Right cardiac atrium (tissue), 5 donors: ENCODE measurements around the gene NOTCH3. TPM values are rescaled to one million over a fixed set of nuclear protein-coding genes. Genes with fewer than 3 reads are reported as not detected.

Source experiments
- ATAC-seq, 2 donors: fragments of 200-7000 bp; cut with Tn5 transposase; one replicate each; pipeline versions ENCODE4 v1.8.0 to v1.9.1; 2020; ENCODE audit warnings: moderate library complexity in 2 of 2, mild to moderate bottlenecking in 1 of 2
- DNase-seq, 3 donors: peaks; one replicate each; pipeline ENCODE4 v3.0.0-alpha.2; 2020
- H3K27ac ChIP-seq: one replicate; pipeline ENCODE4 v1.5.1; 2013; ENCODE audit warnings: mild to moderate bottlenecking, low read length, control low read depth, moderate library complexity
- H3K27me3 ChIP-seq: one replicate; pipeline ENCODE4 v1.6.1; 2013; ENCODE audit not compliant: control insufficient read depth, insufficient read depth
- H3K4me1 ChIP-seq: one replicate; pipeline ENCODE4 v1.6.1; 2013; ENCODE audit warnings: low read length; ENCODE audit not compliant: control insufficient read depth, insufficient read depth
- H3K4me3 ChIP-seq: one replicate; pipeline ENCODE4 v1.5.1; 2013; ENCODE audit warnings: low read length, control low read depth
- H3K9me3 ChIP-seq: one replicate; pipeline ENCODE4 v1.6.1; 2013; ENCODE audit warnings: low read length; ENCODE audit not compliant: control insufficient read depth
- WGBS: extraction: QIAGEN DNeasy Blood & Tissue Kit; methylation state at CpG from one replicate; pipeline ENCODE4 v1.1.7; 2013; 5-methylcytosine and 5-hydroxymethylcytosine counted together
- intact Hi-C, 4 donors: fragments of 100-400 bp; cut with DNase I; formaldehyde crosslinking; loops; one replicate each; pipeline versions ENCODE4 v1.11.0 to v1.14.0; 2022 to 2023
- polyA plus RNA-seq: library from polyadenylated mRNA; stranded (reverse); fragments of 200-250 nt; gene quantifications from one replicate; pipeline ENCODE4 v1.2.3, GENCODE V29; 2013
- total RNA-seq, 4 donors: library from RNA; stranded (reverse); fragmentation: NEBNext Ultra II Directional; extraction: Animal tissue kit (Norgen Biotek cat#: 25700); gene quantifications; one replicate each; pipeline ENCODE4 v1.2.1, GENCODE V29; 2021
- donor health status: healthy with polysubstance abuse.
- donor health status: DM: no; HTN: yes; CAD: no.
- donor health status: DM: no; HTN: no; CAD: no.
- donor health status: DM: no; HTN: yes; CAD: no; lungs with severe emphysema.
- donor health status: DM: yes; HTN: yes; CAD: no.

NOTCH3 gene
- total and polyA plus RNA-seq, 5 donors: 10.9 to 22.1 (median 15.1) TPM

DNA sequence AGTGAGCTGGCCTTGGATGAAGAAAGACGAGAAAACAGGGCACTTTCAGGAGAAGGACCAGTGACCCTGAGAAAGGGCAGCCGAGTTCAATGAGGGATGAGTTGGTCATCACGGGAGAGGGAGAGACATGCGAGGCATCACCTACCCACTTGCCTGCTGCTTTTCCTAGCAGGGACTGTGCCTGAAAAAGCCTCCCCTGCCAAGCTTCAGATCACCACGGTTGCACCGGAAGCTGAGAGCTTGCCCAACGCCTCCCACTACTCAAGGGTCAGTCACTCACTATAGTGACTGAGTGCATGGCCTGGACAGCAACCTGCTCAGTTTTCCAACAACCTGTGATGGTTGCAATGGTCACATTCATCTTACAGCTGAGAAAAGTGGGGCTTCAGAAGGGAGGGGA is 44.0 kb upstream of the NOTCH3 start:
- H3K27me3 ChIP-seq: no peaks in the 10 kb centered on the region
- no peak overlapping the region for H3K27ac ChIP-seq
- no peaks in the 10 kb centered on the region for H3K9me3 ChIP-seq
- intact Hi-C loops: no loop called here
- no peak overlapping the region for H3K4me3 ChIP-seq
- ATAC-seq: no peak
- 75% methylated on average over 7 of the region's 7 CpGs for WGBS
- H3K4me1 ChIP-seq: peaks cover 20% of the 10 kb centered on the region
- DNase-seq: no peak

DNA sequence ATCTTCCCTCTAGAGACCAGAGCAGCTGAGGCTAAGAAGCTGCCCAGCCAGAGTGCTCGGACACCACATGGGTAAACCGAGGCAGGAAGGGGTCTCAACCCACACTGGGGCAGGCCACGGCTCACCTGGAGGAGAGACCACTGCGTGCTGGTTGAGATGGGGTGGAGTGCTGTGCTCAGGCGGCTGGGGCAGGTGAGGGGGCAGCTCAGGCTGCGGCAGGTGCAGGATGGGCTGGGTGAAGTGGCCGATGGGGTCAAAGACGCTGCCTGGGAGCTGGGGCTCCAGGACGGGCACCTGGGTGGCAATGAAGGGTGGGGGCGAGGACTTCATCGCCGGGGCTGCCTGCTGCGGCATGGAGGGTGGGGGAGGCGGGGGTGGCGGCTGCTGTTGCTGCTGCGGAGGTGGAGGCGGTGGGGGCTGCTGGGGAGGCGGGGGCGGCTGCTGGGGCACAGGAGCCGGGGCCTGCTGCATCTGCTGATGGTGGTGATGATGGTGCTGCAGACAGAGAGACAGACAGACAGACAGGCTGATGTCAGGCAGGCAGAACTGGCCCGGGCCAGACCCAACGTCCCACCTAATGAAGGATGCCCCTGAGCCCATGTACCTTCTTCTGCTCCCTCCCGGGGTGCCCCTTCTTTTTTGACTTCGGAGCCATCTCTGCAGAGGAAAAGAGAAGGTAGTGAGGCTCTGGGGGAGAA is 43.5 kb upstream of the NOTCH3 start:
- intact Hi-C loops: no loop called here

DNA sequence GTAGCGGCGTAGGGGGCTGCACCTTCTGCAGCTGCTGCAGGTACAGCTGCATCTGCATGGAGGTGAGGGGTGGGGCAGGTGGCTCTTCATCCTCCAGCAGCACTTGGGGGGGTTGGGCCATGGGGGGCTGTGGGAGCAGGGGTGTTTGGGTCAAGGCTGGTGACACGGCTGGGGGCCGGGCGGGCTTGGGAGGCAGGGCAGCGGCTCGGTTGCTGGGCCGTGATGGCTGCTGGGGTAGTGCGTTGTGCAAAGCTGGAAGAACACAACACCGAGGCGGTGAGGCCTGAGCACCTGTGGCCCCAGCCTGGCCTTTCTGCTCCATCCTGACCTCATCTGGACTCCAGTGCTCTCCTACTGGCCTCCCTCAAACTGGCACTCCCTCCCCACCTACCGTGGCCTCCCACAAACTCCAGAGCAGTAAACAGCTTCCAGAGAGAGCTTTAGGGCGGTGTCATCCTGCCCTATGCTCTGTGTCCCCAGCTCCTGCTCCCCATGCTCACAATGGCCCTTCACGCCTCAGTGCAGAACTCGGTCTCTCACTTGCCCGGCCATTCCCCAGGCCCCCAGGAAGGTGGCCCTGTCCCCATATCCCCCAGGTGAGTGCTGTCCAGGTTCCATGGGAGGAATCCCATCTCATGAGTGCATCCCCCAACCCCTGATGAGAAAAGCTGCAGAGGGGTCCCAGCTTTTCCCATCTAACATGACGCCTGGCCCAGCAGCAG is 42.6 kb upstream of the NOTCH3 start:
- no peak for DNase-seq
- Histone ChIP-seq H3K9me3 (no peaks in the 10 kb centered on the region), H3K27me3 (no peaks in the 10 kb centered on the region), H3K4me1 (peaks cover 7% of the 10 kb centered on the region), H3K4me3 (no peak overlapping the region), H3K27ac (no peak overlapping the region)
- no peak for ATAC-seq
- 92% methylated on average over 17 of the region's 17 CpGs for WGBS
- intact Hi-C loops: no loop called here

More for the DNA sequence above, 43.5 kb upstream of the NOTCH3 start:
- WGBS: 89% methylated on average over 24 of the region's 24 CpGs
- DNase-seq: peak in 1 of 3 donors; percentile 40
- Histone ChIP-seq H3K9me3 (no peaks in the 10 kb centered on the region), H3K27ac (no peak overlapping the region), H3K4me3 (no peak overlapping the region), H3K4me1 (peaks cover 16% of the 10 kb centered on the region), H3K27me3 (no peaks in the 10 kb centered on the region)
- ATAC-seq: no peak

GRCh38 chr19:15241259-15241910 is 40.6 kb upstream of the NOTCH3 start:
- intact Hi-C loops: no loop called here
- H3K9me3 ChIP-seq: no peaks in the 10 kb centered on the region
- no peaks in the 10 kb centered on the region for H3K27me3 ChIP-seq
- no peaks in the 10 kb centered on the region for H3K4me1 ChIP-seq
- no peak for DNase-seq
- no peak overlapping the region for H3K4me3 ChIP-seq
- no peak for ATAC-seq
- 82% methylated on average over 9 of the region's 9 CpGs for WGBS
- H3K27ac ChIP-seq: no peak overlapping the region

GRCh38 chr19:15240515-15240914 is 39.7 kb upstream of the NOTCH3 start:
- WGBS: 89% methylated on average over 9 of the region's 9 CpGs
- Histone ChIP-seq H3K27me3 (no peaks in the 10 kb centered on the region), H3K4me1 (no peaks in the 10 kb centered on the region), H3K27ac (no peak overlapping the region), H3K9me3 (no peaks in the 10 kb centered on the region), H3K4me3 (no peak overlapping the region)
- ATAC-seq (no peak), DNase-seq (no peak)
- intact Hi-C loops: no loop called here

DNA sequence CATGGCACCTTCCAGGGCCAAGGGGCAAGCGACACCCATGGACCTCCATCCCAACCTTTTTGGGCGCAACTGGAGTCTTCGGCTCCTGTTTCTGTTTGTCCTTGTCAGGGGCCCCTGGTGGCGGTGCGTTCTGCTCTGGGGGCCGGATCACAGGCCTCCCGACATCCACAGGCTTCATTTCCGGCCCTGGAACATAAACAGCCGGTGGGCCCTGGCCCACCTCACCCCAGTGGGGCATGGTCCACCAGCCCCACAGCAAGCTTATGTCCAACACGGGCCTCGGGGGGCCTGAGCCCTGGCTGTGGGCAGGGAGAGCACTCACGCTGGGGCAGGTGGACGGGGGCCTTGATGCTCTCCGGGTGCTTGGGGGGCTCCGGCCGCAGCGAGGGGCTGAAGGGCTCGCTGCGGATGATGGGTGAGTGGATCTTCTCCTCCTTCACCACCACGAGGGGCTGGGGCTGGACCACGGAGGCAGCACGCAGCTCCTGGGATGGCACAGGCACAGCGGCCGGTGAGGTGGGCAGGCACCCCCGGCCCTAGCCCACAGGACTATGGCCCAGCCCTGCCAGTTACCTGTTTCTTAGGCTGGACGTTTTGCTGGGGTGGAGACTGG is 38.6 kb upstream of the NOTCH3 start:
- H3K4me3 ChIP-seq: no peak overlapping the region
- WGBS: 93% methylated on average over 26 of the region's 26 CpGs
- H3K27me3 ChIP-seq: no peaks in the 10 kb centered on the region
- no peak overlapping the region for H3K27ac ChIP-seq
- DNase-seq (no peak), ATAC-seq (no peak)
- H3K4me1 ChIP-seq: no peaks in the 10 kb centered on the region
- intact Hi-C loops: no loop called here
- H3K9me3 ChIP-seq: no peaks in the 10 kb centered on the region

DNA sequence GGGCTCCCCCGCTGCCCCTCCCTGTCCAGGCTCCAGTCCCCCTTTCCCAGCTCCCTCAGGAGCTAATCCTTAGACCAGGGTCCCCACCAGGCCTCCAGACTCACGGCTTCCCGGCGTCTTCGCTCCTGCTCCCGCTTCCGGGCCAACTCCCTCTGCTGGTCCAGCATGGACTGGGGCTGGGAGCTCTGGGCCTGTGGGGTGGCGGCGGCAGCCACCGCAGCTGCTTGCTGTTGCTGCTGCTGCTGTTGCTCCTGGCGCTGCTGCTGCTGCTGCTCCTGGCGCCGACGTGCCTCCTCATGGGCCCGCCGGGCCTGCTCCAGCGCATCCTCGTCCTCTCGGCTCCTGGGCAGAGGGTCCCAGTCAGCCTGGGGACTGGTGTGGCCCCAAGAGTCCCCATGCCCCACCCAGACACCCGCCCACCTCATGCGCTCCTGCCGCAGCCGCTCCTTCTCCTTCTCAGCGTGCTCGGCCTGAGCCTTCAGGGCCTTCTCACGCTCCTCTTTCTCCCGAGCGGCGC is 37.9 kb upstream of the NOTCH3 start:
- Histone ChIP-seq H3K27ac (no peak overlapping the region), H3K27me3 (no peaks in the 10 kb centered on the region), H3K4me3 (no peak overlapping the region), H3K4me1 (no peaks in the 10 kb centered on the region), H3K9me3 (no peaks in the 10 kb centered on the region)
- no peak for ATAC-seq
- DNase-seq: no peak
- WGBS: 83% methylated on average over 29 of the region's 29 CpGs
- intact Hi-C loops: no loop called here

DNA sequence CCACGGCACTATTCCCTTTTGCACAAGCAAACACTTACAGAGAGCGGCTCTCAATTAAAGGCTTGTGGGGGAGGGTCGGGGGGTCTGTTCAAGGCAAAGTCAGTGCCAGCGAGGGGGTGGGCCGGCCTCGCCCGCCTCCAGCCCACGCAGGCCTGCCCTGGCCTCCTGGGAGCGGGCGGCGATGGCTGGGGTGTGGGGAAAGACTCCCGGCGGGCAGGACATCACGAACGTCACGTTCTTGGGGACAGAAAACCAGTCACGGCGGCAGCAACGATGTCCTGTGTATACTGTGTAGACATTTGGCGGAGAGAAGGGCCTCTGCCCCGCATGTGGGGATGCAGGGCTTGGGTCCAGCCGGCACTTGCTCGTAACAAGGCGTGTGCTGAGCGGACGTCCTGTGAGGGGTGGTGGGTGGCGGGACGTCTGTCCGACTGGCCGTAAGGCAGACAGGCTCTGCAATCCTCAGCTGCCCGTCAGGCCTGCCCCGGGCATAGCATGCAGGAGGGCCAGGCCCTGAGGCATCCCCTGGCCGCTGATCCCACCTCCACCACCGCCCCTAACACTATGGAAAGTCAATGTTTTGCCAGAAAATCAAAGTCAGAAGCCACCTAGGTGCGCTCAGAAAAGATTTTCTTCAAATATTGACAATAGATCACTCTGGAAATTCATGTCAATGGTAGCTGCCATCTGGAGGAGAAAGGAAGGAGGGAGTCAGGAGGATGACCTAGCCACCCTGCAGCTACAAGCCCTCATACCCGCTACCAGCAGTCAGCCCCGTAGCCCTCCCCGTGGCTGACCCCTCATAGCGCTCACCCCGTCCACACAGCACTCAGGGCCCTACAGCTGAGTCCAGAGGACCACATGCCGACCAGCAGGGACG is 37.2 kb upstream of the NOTCH3 start:
- Histone ChIP-seq H3K4me1 (no peaks in the 10 kb centered on the region), H3K9me3 (no peaks in the 10 kb centered on the region), H3K27ac (no peak overlapping the region), H3K27me3 (no peaks in the 10 kb centered on the region), H3K4me3 (no peak overlapping the region)
- peak in 1 of 2 donors; percentile 2 for ATAC-seq
- intact Hi-C loops: no loop called here
- DNase-seq: no peak
- 86% methylated on average over 42 of the region's 42 CpGs for WGBS

DNA sequence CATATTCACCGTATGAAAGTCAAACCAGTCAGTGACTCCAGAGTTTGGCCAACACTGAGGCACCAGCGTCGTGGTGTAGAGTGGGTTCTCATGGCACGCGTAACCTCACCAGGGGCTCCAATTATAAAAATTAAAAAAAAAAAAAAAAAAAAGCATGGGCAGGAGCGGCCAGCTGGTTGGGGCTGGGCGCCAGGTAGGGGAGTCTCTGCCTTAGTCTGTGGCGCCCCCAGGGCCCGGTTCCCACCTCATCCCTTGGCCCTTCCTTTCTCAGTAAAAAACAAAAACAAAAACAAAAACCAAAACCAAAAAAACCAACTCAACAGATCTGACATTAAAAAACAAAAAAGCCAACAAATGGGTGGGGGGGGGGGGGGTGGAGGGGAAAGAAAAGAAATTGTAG is 36.1 kb upstream of the NOTCH3 start:
- no peaks in the 10 kb centered on the region for H3K9me3 ChIP-seq
- H3K4me1 ChIP-seq: no peaks in the 10 kb centered on the region
- 93% methylated on average over 9 of the region's 9 CpGs for WGBS
- H3K4me3 ChIP-seq: no peak overlapping the region
- ATAC-seq (no peak), DNase-seq (no peak)
- intact Hi-C loops: no loop called here
- no peak overlapping the region for H3K27ac ChIP-seq
- no peaks in the 10 kb centered on the region for H3K27me3 ChIP-seq

DNA sequence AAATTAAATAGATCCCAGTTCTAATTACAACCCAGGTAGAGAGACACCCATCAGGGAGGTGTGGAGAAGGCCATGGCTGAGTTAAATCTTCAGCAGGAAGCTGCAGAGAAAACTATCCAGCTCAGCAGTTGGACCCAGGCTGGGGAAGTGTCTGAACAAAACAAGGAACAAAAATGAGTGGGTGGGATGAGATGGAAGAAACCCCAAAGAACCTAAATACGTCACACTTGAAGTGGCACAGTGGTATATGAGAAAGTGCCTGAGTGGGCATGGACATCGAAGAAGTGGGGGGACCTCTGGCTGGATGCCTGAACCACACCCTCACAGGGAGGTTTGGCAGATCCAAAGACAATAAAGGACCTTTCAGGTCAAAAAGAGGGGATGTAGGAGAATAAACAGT is 35.0 kb upstream of the NOTCH3 start:
- no peaks in the 10 kb centered on the region for H3K4me1 ChIP-seq
- intact Hi-C loops: no loop called here
- DNase-seq (no peak), ATAC-seq (no peak)
- no peaks in the 10 kb centered on the region for H3K27me3 ChIP-seq
- no peak overlapping the region for H3K27ac ChIP-seq
- no peak overlapping the region for H3K4me3 ChIP-seq
- H3K9me3 ChIP-seq: no peaks in the 10 kb centered on the region
- WGBS: 66% methylated on average over 2 of the region's 2 CpGs
